Urinary bladder (tissue), 4 donors: ENCODE measurements around the gene PARS2. TPM values are rescaled to one million over a fixed set of nuclear protein-coding genes. Genes with fewer than 3 reads are reported as not detected.

Experiments used
- DNase-seq: peaks from one replicate; pipeline ENCODE4 v3.0.0-alpha.2; 2015; ENCODE audit errors: extremely low spot score
- H3K27ac ChIP-seq: one replicate; pipeline ENCODE4 v1.5.1; 2013; ENCODE audit warnings: low read depth, mild to moderate bottlenecking, moderate library complexity
- H3K36me3 ChIP-seq: one replicate; pipeline ENCODE4 v1.6.1; 2013; ENCODE audit warnings: mild to moderate bottlenecking, moderate library complexity; ENCODE audit not compliant: insufficient read depth
- H3K4me1 ChIP-seq: one replicate; pipeline ENCODE4 v1.6.1; 2013; ENCODE audit warnings: mild to moderate bottlenecking, moderate library complexity; ENCODE audit not compliant: insufficient read depth
- H3K4me3 ChIP-seq: one replicate; pipeline ENCODE4 v1.5.1; 2013; ENCODE audit warnings: low read depth, low read length
- WGBS: extraction: QIAGEN DNeasy Blood & Tissue Kit; methylation state at CpG from one replicate; pipeline ENCODE4 v1.1.7; 2013; 5-methylcytosine and 5-hydroxymethylcytosine counted together
- polyA plus RNA-seq: library from polyadenylated mRNA; stranded (reverse); fragments of 200-250 nt; gene quantifications from one replicate; pipeline ENCODE4 v1.2.3, GENCODE V29; 2013
- total RNA-seq: library from RNA; depleted of rRNA; stranded (reverse); fragments of >200 nt; gene quantifications from one replicate; pipeline ENCODE4 v1.2.3, GENCODE V29; 2014
- donor health status: healthy with polysubstance abuse.
- donor health status: healthy.

The PARS2 gene
- total and polyA plus RNA-seq, 2 donors: 3.3 to 4.0 TPM

GRCh38 chr1:54794451-54795355 is 30.4 kb upstream of the PARS2 start:
- DNase-seq: no peak
- no peak overlapping the region for H3K4me3 ChIP-seq
- H3K36me3 ChIP-seq: no peaks in the 10 kb centered on the region
- WGBS: 77% methylated on average over 4 of the region's 4 CpGs
- no peak overlapping the region for H3K27ac ChIP-seq
- no peaks in the 10 kb centered on the region for H3K4me1 ChIP-seq

GRCh38 chr1:54792686-54793282 is 28.5 kb upstream of the PARS2 start:
- Histone ChIP-seq H3K4me3 (no peak overlapping the region), H3K27ac (no peak overlapping the region), H3K4me1 (no peaks in the 10 kb centered on the region), H3K36me3 (no peaks in the 10 kb centered on the region)
- DNase-seq: peak; percentile 51
- WGBS: 25% methylated on average over 7 of the region's 7 CpGs

- Histone ChIP-seq H3K4me3 (no peak overlapping the region), H3K4me1 (no peaks in the 10 kb centered on the region), H3K36me3 (no peaks in the 10 kb centered on the region), H3K27ac (no peak overlapping the region)
- 82% methylated on average over 13 of the region's 13 CpGs for WGBS
- no peak for DNase-seq
Measured at GRCh38 chr1:54791880-54792522, 27.7 kb upstream of the PARS2 start.

- Histone ChIP-seq H3K36me3 (no peaks in the 10 kb centered on the region), H3K4me3 (no peak overlapping the region), H3K4me1 (no peaks in the 10 kb centered on the region), H3K27ac (no peak overlapping the region)
- WGBS: 38% methylated on average over 5 of the region's 5 CpGs
- no peak for DNase-seq
Measured at GRCh38 chr1:54788459-54788858, 24.1 kb upstream of the PARS2 start.

GRCh38 chr1:54787604-54788003 is 23.3 kb upstream of the PARS2 start:
- Histone ChIP-seq H3K4me1 (no peaks in the 10 kb centered on the region), H3K27ac (no peak overlapping the region), H3K36me3 (no peaks in the 10 kb centered on the region), H3K4me3 (no peak overlapping the region)
- DNase-seq: no peak
- 90% methylated on average over 11 of the region's 11 CpGs for WGBS

GRCh38 chr1:54786778-54787177 is 22.5 kb upstream of the PARS2 start:
- no peak overlapping the region for H3K27ac ChIP-seq
- H3K4me1 ChIP-seq: no peaks in the 10 kb centered on the region
- H3K4me3 ChIP-seq: no peak overlapping the region
- no peaks in the 10 kb centered on the region for H3K36me3 ChIP-seq
- 92% methylated on average over 8 of the region's 8 CpGs for WGBS
- DNase-seq: no peak

GRCh38 chr1:54784066-54784465 is 19.7 kb upstream of the PARS2 start:
- no peak for DNase-seq
- no peaks in the 10 kb centered on the region for H3K36me3 ChIP-seq
- H3K27ac ChIP-seq: no peak overlapping the region
- 82% methylated on average over 2 of the region's 2 CpGs for WGBS
- no peak overlapping the region for H3K4me3 ChIP-seq
- H3K4me1 ChIP-seq: peaks cover 2% of the 10 kb centered on the region

- Histone ChIP-seq H3K4me1 (peaks cover 2% of the 10 kb centered on the region), H3K27ac (no peak overlapping the region), H3K4me3 (no peak overlapping the region), H3K36me3 (no peaks in the 10 kb centered on the region)
- no peak for DNase-seq
- WGBS: 76% methylated on average over 2 of the region's 2 CpGs
Measured at GRCh38 chr1:54782588-54782987, 18.3 kb upstream of the PARS2 start.

- no peak overlapping the region for H3K4me3 ChIP-seq
- no peak overlapping the region for H3K27ac ChIP-seq
- WGBS: 80% methylated on average over 6 of the region's 6 CpGs
- H3K4me1 ChIP-seq: peaks cover 2% of the 10 kb centered on the region
- H3K36me3 ChIP-seq: no peaks in the 10 kb centered on the region
- DNase-seq: no peak
Measured at GRCh38 chr1:54782156-54782555, 17.8 kb upstream of the PARS2 start.

- no peak for DNase-seq
- Histone ChIP-seq H3K27ac (no peak overlapping the region), H3K4me1 (peaks cover 2% of the 10 kb centered on the region), H3K36me3 (no peaks in the 10 kb centered on the region), H3K4me3 (no peak overlapping the region)
- 17% methylated on average over 74 of the region's 74 CpGs for WGBS
Measured at GRCh38 chr1:54781023-54781723, 16.9 kb upstream of the PARS2 start.

GRCh38 chr1:54777431-54777830 is 13.1 kb upstream of the PARS2 start:
- 55% methylated on average over 4 of the region's 4 CpGs for WGBS
- H3K27ac ChIP-seq: no peak overlapping the region

GRCh38 chr1:54777011-54777410 is 12.7 kb upstream of the PARS2 start:
- Histone ChIP-seq H3K27ac (no peak overlapping the region), H3K4me3 (no peak overlapping the region), H3K36me3 (no peaks in the 10 kb centered on the region), H3K4me1 (peaks cover 2% of the 10 kb centered on the region)
- no peak for DNase-seq
- WGBS: 77% methylated on average over 4 of the region's 4 CpGs

More at GRCh38 chr1:54777431-54777830, 13.1 kb upstream of the PARS2 start:
- Histone ChIP-seq H3K4me1 (peaks cover 2% of the 10 kb centered on the region), H3K36me3 (no peaks in the 10 kb centered on the region), H3K4me3 (no peak overlapping the region)
- no peak for DNase-seq
